Stimulated activated CD8-positive, alpha-beta memory T cell treated with anti-CD3 and anti-CD28 coated beads, Interleukin-4, amount 100 ng/mL, for 24 hours (primary cell): Measurements from ENCODE around the gene EXO1.
"Not testable (repeated sequence)": the region's sequence is repeated elsewhere in the genome, so short reads cannot be mapped to it uniquely, and the experiment has no call there.

Experiments
- DNase-seq: peaks from one replicate; pipeline ENCODE4 v3.0.0-alpha.2; 2020; ENCODE audit warnings: low read depth

The EXO1 gene

DNA sequence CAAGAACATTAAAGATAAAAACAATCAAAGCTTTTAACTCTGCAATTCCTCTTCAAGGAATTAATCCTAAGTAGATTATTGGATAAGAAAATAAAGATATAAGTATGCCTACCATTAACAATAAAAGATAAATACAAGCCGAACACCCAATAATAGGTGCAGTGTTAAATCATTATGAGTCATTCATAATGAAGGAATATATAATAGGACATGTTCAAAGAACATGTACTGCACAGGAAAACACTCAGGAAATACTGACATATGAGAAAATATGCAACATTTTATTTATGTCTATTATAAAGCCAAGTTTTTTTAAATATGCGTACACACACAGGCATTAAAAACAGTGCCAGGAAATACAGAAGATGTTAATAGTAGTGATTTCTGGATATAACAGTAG lies 11.1 kb upstream of the EXO1 start:
- DNase-seq: no peak

DNA sequence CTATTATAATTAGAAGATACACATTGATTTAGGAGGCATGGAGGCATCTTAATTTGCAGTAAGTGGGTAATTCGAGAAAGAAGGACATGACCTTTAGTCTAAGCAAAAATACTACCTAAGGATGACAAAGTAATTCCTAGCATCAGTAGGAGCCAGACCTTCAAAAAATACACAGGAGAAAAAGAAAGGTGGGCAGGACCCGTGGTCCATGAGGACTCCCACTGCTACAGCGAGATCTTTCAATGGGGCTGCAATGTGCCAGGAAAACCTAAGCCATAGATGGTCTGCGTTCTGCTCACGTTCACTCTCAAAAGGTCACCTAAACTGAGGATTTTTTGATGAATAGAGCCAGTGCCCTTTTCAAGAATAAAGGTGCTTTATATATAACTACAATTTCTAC lies 10.6 kb upstream of the EXO1 start:
- DNase-seq: no peak

DNA sequence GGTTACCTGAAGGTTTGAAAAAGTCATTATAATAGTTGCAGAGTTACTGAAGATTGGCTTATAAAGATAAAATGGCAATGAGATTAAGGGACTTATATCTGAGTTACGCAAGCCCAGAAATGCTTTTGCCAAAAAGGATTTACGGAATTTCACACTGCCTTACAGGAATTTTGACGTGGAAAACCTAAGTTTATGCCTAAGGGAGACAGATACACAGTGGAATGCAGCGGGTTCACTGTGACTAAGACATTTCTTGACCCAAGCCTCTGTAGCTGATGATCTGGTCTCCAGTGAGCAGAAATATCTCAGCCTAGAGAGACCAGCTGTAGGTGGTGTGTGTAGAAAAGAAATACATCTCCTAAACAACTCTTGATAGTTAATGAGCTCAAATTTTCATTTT lies 10.1 kb upstream of the EXO1 start:
- no peak for DNase-seq

DNA sequence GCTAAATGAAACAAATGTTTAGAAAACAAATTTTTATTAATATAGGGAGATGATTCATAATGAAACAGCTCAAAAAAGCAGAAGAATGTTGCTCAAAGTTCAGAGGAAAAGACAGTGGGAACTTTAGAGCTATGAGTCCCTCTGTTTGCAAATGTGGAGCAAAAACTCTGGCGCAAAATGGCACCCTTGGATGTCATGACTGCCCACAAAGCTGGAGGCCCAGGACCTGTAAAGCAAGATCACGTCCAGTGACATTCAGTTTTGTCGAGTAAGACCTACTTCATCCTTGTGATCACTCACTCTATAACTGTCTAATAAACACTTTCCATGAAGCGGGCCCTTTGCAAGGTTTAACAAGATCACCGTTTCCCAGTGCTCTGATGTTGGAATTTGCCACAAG lies 9.1 kb upstream of the EXO1 start:
- DNase-seq: no peak

DNA sequence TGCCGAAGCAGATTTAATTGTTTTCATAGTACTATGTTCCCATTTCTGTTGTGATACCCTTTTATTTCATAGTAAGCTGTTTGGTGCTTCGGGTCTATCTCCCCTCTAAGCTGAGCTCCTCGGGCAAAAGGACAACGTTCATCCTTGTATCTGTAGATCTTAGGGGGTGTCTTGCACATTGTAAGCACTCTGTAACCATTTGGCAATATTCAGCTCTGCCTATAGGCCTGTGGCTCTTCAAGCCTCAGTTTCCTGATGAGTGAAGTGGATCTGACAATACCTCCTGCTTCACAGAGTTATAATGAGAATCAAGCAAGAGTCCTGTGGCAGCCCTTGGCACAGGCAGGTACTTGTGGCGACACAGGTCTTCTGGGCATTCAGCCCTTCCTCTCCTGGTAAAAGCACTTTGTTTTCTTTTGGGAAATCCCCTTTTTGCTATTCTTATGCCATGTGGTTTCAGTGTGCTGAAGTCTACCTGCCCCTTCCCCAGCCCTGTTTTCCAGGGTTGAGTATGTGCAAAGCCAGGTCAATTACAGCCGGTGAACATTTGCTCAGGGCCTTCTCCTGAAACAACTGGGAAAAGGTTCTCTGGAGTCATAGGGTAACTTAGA lies 8.5 kb upstream of the EXO1 start:
- no peak for DNase-seq

DNA sequence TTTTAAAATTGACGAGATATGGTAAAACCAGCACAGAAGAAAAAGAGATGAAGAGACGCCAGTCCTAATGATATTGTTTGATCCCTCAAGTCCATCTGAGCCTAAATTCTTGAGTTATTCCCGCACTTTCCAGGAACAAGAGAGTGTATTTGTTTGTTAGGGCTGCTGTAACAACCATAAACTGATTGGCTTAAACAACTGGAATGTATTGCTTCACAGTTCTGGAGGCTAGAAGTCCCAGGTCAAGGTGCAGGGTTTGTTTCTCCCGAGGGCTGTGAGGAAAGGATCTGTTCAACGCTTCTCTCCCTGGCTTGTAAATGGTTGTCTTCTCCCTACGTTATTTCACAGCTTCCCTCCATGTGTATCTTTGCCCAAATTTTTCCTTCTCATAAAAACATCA lies 7.8 kb upstream of the EXO1 start:
- DNase-seq: no peak

DNA sequence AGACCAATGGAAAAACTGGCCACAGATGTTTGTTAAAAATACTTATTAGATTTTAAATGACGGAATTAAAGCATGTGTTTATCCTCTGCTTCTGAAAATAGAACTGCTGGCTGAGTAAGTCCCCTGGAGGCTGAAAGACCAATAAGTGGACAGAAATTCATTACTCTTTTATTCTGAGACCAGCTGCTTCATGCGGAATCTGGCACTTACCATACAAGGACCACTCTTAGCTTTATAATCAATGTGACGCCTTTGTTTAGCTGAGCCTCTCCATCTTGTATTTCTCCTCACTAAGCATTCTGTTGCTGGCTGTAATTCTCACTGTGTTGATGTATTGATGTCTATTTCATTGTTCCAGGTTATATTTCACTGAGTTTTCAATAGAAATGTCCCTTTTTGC lies 6.3 kb upstream of the EXO1 start:
- no peak for DNase-seq

DNA sequence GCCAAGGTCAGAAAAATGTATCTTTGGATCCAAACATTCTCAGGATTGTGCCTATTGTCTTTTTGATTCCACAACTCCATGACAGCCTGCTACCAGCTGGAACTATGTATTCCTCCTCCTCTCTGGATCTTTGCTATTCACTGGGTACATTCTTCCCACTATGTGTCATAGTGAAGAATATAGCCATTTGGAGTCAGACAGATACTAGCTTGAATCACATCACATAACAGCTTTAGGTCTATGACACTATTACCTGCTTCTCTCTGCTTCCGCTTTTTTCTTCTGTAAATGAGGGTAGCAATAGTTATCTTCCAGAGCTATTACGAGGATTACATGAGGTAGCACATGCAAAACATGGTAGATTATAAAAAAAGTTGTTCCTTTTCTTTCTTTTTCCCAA lies 5.4 kb upstream of the EXO1 start:
- no peak for DNase-seq

DNA sequence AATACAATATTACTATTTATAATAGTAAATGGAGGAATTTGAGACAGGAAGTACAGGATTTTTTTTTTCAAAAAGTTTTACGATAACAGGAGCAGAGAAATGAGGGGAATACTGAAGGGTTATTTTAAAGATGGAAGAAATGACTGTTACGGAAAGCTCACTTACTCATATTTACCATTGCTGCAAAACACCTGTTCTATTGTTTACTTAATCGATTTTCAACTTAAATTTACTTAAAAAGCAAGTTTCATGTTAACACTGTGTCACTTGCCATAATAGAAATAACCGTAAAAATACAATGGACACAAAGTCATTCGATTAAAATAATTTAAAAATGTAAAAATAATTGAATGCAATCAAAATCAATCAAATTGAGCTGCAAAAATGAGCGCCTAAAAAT lies 3.4 kb upstream of the EXO1 start:
- no peak for DNase-seq

DNA sequence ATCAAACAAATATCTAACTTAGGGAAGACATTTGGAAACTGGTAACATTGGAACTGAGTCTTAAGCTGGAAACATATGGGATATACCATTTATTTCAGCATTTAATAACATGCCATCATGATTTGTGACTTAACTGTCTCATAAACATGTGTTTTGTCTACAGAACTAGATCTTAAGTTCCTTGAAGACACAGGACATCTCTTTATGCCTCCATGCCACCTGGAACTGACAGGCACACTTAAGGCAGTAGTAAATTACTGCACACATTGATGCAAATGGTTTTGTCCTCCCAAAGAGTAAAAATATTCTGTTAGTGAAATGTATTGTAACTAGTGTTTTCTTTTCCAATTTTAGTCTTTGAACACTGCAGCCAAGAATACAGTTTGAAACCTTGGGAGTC lies 1.6 kb upstream of the EXO1 start:
- DNase-seq: no peak

DNA sequence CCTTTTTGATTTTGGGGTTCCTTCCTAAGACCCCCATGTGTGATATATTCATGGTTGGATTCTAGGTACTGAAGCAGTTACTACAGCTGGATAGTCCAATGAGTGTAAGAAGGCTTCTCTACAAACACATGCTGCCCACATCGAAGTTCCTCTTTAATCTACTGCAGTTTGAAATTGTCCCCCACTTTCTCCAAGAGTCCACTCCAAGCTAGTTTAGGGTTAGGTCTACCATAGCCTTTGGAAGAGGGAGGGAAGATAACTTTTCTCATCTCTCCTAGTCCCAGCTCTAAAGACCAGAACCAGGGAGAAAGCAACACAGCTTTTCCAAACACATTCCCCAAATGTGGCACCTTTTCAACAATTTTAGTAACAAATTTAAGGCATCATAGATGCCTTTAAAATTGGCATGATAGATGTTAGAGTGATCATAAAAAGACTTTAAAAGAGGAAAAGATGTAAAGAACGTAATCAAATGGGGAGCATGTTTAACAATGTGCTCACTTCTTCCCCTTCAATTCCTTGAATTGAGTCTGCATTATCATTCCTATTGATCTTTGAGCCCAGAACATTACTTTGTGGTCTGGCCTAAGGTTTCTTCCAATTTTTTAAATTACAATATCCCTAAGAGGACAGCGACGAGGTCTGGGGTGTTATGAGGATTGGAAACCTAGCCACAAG lies 1.0 kb upstream of the EXO1 start:
- no peak for DNase-seq

DNA sequence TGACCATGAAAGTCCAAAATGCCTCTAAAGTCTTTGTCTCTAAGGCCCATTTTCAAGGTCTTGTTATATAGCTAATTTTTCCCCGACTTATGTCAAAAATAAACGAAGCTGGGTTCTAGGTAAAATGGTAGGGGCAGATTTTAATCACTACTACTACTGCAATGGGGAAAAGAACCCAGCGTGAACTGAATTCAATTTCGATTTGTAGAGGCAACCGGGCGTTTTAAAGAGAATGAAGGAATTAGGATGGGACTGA lies 536 bp upstream of the EXO1 start:
- no peak for DNase-seq

DNA sequence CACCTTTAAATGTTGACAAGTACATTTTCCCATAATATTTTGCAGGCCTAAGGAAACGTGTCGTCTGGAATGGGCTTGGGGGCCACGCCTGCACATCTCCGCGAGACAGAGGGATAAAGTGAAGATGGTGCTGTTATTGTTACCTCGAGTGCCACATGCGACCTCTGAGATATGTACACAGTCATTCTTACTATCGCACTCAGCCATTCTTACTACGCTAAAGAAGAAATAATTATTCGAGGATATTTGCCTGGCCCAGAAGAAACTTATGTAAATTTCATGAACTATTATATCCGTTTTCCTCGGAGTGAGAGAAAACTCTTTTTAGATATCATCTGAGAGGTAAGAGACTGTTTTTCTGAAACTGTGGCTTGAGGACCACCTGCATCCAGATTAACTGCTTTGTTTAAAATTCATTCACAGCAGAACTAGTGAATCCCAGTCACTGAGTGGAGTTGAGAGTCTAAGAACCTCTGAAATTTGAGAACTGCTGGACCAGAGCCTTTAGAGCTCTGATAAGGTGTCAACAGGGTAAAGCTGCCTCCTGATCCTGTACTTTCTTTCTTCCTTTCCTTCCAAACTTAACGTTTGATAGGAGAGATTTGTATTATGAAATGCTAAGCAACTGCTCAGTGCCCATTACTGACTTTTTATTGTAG lies 811 bp downstream of the EXO1 start:
- DNase-seq: no peak

DNA sequence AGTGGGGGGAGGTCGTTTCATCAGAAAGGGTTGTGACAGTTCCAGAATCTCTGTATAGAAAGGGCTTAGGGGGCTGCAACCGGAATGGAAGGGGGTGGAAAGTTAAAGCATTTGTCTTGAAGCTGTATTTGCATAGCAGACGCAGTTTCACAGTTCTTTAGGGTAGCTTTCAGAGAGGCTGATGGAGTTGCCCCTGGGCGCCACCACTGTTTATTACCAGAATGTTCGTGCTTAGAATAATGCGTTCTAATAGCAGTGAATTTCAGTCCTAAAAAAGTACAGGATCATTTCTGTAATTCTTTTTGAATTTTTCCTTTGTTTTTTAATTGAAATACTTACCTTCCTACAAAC lies 1.3 kb downstream of the EXO1 start:
- DNase-seq: no peak

DNA sequence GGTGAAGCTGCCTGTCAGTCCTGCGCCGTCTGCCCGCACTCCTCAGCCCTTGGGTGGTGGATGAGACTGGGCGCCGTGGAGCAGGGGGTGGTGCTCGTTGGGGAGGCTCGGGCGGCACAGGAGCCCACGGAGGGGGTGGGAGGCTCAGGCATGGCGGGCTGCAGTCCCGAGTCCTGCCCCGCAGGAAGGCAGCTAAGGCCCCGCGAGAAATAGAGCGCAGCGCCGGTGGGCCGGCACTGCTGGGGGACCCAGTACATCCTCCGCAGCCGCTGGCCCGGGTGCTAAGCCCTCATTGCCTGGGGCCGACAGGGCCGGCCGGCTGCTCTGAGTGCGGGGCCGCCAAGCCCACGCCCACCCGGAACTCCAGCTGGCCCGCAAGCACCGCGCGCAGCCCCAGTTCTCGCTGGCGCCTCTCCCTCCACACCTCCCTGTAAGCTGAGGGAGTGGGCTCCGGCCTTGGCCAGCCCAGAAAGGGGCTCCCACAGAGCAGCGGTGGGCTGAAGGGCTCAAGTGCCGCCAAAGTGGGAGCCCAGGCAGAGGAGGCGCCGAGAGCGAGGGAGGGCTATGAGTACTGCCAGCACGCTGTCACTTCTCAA lies 7.6 kb downstream of the EXO1 start:
- DNase-seq: not testable (repeated sequence)

DNA sequence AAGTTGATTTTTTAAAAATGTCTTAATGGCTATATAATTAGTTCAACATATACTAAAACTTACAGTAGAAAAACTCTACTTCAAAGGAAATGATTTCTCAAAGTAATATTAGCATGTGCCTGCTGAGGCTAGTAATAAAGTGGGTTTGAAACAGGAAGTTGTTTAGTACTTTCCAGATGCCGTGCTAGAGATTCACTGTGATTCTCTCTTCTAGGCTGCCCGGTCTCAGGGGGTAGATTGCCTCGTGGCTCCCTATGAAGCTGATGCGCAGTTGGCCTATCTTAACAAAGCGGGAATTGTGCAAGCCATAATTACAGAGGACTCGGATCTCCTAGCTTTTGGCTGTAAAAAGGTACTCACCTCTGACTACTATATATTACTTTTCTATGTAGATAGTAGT lies 9.1 kb downstream of the EXO1 start:
- no peak for DNase-seq

DNA sequence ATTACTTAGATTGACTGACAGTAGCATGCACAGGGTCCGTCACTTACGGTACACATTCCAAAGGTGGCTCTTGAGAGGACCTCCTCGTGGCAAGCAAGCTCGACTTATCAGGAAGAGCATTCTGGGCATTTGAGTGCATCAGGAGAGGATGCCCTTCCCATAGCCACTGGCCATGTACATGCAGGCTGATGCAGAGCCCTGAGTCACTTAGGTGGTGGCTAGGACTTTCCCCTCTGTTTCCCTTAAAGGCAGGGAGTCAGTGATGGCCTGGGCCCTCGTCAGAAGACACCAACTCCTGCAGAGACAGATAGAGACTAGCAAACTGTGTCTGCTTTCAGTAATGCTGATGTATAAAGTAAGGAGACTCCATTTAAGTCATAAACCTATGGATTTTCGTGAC lies 12.9 kb downstream of the EXO1 start:
- no peak for DNase-seq

DNA sequence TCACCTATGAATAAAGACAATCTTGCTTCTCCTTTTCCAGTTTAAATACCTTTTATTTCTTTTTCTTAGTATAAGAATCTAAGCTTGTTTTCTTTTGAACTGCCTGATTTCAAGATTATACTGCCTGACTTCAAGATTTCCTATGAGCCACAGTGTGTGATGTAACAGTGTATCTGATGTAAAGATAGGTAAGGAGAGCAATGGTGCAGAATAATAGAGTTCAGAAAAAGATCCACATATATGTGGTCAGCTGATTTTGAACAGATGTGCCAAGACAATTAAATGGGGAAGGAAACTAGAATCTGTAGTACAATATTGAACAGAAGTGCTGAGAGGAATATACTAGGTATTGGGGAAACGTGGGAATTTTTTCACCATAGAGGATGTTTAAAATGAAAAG lies 21.0 kb downstream of the EXO1 start:
- DNase-seq: no peak

DNA sequence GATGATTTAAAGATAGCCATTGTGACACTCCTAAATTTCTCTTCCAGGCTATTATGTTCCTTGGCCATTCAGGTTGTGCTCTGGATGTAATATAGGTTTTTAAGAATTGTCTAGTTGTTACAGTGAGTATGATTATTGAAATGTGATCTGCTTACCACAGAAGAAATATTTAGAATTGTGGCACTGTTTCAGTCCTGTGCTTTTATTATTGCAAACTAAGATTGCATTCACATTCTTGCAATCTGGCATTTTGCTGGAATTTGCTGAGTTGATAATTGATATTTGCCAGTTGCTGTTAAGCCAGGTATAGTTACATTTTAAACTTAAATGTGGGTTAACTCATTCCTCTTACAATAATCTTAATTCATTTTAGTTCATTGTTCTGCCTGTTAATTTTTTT lies 22.3 kb downstream of the EXO1 start:
- no peak for DNase-seq

DNA sequence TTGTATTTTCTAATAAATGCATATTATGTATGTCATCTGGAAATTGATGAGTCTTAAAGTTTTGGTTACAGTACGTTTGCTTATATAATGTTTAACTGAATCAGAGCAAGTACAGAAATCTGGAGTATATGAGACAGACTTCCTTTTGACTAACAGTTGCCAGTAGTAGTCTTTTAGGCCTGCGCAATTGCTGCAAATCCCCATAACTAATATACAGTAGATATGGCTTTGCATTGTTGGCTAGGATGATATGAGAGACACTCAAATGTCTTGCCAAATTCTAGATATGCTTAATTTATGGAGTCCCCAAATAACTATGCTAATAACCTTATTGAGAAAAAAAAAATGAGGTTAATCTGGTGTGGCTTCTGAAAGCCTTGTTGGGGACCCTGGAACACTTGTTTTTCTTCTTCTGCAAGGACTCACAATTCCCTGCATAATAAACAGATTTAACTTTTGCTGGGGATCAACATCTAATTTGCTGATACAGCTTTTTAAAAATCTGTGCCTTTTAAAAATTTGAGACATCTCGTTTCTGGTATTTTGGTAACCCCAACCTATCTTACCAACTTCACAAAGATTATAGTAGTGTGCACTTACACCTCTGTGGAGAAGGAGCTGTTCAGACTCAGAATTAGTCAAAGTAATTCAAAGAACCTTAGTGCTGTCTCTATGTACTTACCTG lies 22.9 kb downstream of the EXO1 start:
- DNase-seq: no peak

DNA sequence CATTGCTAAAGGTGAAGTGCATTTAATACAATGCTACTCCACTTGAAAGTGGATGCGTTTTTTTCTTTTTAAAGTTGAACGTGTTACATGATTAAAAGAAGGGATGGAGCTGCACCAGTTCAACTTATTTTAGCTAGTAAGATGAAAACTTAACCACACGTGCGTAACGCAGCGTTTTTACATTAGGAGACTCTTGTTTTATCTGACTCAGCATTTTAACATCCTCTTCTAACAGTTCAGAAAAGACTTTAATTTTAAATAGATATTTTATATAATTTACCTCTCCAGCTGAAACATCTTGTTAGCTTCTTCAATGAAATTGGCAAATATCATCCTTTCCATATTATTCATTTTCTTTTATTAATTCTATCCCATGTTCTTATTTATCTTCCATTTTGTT lies 33.4 kb downstream of the EXO1 start:
- DNase-seq: no peak

DNA sequence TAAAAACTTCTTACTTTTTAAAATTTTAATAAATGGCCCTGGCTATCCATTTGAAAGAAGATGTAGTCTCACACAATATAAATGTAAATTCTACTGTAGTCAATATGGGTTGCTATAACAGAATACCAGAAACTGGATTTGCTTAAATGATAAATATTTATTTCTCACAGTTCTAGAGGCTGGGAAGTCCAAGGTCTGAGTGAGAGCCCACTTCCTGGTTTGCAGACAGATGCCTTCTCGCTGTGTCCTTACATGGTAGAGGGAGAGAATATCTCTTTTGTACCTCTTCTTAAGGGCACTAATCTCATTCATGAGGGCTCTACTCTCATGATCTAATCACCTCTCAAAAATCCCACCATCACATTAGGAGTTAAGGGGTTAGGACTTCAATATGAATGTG lies 35.2 kb downstream of the EXO1 start:
- no peak for DNase-seq

DNA sequence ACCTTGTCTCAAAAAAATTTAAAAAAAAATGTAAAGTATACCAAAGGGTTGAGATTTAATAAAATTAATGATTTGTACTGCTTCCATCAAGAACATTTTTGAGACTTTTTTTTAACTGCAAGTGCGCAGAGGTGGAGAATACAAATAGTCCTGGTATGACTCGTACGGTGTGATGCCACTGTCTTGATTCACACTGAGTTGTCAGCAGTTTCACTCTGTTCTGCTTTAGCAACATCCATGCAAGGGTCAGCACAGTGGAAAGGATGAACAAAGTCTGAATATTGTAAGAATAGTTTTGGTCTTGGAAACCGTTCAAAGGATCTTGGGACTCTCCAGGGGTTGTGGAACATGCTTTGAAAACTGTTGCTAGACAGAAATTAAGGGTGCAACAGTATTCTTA lies 40.2 kb downstream of the EXO1 start:
- DNase-seq: no peak
